8988T (cell line): Measurements from ENCODE around the gene MARCKS.

Experiments used
- DNase-seq: peaks from one replicate; pipeline ENCODE4 v3.0.0; 2011

The MARCKS gene

DNA sequence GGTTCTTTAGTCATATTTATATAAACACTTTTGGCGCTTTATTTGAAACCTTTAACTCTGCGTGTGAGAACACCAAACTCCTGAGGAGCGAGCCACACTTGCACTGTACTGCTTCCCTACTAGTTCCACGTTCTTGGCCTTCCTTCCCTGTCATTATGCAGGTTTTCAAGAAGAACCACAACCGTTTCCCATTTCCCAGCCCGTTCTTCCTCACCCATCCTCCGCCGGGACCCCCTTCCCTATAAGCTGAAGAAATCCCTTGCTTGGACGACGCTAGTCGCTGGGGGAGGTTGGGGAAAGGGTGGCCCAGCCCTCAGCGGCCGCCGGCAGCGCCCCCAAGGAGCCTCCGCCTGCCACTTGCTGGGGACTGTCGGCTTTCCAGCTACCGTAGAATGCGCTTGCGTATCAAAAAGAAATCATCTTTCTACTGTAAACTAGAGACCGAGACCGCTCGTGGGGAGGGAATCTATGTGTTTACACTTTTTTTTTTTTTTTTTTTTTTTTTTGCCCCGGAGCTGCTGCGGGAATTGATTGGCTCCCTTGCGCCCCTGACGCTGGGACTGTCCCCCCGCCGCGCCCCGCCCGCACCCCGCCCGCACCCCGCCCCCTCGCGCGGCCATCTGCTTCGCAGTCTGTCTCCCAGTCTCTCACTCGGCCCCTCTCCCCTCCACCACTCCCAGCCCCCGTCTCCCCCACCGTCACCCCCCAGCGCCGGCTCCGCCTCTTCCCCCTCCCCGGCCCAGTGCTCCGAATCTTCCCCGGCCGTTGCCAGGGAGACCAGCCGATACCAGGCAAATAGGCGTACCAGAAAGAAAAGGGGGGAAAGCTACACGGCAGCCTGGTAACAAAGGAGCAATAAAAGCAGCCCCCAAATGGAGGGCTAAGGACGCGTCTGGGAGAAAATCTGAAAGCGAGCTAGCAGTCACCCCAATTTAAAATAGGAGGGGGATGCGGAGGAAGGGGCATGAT, 2.3 kb upstream of the MARCKS start:
- DNase-seq = peak; percentile 62

DNA sequence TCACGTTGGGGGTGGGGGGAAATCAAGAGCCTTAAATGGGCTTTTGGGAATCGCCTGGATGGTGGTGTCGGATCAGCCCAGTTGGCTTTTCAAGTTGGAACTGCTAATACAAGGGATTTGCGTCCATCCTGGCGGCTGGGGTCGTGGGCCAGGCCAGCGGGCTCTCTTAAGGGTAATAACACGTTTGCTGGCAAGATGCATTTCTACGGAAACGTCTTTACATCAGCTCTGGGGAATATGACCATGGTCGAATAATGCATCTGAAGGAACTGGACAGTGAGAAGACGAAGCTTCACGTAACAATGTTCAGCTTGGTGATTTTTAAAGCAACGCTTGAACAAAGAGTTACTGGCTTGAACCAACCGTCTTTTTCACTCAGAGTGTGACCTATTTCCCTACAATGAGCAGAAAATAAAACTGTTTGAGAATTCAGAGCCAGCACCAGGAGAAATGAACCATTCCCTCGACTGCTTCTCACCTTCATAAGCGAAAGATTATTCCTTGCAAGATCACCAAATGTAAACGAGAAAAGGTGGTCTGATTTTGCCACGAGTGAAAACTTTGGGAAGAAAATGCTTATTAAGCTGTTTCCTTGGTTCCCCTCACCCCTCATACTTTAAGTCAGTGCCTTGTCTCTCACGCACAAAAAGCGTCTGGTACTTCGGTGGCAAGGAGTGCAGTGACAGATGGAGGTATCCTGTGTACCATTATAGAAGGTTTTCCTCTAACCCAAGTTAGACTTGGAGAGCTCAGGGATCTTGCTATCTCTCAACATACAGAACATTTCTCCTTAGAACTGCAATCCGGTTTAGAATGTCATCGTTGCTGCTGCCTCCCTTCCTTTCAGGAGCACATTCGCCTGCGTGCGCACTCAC, 1.4 kb upstream of the MARCKS start:
- DNase-seq = no peak

DNA sequence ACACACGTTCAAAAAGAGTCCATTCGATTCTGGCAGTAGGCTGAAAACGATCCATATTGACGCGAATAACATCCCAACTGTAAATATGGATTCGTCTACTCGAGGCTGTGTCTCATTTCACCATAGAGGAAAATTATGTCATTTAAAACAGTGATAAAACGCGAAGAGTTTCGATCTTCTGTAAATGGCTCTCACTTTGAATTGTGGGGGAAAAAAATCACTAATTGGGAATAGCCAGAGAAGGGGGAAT, 845 bp upstream of the MARCKS start:
- no peak for DNase-seq

DNA sequence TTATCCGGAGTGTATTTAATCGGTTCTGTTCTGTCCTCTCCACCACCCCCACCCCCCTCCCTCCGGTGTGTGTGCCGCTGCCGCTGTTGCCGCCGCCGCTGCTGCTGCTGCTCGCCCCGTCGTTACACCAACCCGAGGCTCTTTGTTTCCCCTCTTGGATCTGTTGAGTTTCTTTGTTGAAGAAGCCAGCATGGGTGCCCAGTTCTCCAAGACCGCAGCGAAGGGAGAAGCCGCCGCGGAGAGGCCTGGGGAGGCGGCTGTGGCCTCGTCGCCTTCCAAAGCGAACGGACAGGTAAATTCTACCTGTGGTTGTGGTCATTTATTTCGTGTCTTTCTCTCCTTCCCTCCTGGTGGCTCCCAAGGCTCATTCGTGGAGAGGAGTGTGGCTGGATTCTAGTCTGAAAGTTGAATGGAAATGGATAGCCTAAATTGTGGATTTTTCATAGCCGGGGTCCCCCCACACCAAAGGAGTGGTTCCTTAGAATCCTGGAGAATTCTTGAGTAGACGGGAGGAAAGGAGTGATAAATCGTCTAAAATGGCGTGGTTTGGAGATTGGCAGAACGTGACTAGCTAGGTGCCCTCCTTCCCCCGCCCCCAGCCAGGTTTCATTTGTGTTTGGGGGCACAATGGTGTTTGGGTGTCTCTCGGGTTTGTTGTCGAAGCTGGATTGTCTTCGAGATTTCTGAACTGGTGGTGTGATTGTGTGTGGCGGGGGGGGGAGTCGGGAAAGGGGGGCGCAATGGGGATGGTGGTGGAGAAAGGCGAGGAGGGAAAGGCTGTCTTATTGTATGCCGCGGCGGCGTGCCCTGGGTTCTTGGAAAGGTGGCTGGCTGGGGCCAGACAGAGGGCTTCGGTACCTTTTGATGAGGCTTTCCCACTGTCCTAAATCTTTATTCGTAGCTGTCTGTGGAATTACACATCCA, 673 bp downstream of the MARCKS start:
- peak; percentile 49 for DNase-seq

DNA sequence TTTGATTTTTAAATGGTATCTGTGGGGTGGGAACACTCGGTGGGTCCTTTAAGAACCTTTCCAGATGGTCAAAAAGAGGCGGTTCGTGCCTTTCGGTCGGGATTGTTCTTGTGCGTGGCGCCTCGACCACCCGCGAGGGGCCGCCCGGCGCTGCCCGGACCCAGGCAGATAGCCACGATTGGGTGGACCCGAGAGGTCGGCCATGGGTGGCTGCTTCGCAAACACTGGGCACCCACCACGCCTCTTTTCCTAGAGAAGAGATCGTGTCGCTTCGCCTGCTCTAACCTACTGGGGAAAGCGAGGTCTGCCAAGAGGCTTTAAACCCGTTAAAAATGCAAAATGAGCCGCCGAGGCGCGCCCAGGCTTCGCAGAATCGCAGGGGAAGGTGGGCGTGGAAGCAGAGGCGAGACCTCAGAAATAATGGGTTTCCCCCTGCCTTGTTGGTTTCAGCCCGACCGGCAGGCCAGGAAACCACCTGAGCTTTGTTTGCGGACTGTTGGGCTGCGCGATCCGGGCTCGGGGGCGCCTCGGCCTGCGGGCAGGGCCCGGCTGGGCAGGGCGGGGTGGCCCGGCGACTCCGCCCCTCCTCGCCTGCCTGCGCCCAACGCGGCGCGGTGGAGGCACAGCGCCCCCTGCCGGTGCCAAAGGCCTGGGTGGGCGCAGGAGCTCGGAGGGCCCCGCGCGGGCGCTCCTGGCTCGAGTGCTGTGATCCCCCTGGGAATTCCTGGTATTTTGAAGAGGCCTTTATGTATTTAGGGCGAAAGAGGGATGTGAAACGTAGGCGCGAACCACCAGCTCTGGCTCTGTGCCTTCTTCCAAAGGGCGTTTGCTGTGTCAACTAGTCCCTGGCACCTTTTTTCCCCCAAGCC, 1.6 kb downstream of the MARCKS start:
- peak; percentile 99 for DNase-seq

DNA sequence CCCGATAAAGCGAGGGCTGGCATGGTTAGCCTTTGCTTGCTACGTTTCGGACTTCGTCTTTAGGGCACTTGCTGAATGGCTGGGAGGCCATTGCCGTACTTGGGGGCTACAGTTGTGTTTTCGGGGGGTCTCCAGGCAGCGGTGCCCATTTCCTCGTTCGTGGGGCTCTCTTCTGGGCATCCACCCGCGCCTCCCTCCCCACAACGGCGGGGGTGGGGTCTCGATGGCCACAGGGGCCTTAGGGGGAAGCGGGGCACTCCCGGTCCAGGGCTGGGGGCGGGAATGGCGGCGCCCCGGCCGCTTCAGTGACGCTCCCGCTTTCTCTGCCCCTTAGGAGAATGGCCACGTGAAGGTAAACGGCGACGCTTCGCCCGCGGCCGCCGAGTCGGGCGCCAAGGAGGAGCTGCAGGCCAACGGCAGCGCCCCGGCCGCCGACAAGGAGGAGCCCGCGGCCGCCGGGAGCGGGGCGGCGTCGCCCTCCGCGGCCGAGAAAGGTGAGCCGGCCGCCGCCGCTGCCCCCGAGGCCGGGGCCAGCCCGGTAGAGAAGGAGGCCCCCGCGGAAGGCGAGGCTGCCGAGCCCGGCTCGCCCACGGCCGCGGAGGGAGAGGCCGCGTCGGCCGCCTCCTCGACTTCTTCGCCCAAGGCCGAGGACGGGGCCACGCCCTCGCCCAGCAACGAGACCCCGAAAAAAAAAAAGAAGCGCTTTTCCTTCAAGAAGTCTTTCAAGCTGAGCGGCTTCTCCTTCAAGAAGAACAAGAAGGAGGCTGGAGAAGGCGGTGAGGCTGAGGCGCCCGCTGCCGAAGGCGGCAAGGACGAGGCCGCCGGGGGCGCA, 2.4 kb downstream of the MARCKS start:
- no peak for DNase-seq

DNA sequence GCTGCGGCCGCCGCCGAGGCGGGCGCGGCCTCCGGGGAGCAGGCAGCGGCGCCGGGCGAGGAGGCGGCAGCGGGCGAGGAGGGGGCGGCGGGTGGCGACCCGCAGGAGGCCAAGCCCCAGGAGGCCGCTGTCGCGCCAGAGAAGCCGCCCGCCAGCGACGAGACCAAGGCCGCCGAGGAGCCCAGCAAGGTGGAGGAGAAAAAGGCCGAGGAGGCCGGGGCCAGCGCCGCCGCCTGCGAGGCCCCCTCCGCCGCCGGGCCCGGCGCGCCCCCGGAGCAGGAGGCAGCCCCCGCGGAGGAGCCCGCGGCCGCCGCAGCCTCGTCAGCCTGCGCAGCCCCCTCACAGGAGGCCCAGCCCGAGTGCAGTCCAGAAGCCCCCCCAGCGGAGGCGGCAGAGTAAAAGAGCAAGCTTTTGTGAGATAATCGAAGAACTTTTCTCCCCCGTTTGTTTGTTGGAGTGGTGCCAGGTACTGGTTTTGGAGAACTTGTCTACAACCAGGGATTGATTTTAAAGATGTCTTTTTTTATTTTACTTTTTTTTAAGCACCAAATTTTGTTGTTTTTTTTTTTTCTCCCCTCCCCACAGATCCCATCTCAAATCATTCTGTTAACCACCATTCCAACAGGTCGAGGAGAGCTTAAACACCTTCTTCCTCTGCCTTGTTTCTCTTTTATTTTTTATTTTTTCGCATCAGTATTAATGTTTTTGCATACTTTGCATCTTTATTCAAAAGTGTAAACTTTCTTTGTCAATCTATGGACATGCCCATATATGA, 3.2 kb downstream of the MARCKS start:
- DNase-seq = no peak

DNA sequence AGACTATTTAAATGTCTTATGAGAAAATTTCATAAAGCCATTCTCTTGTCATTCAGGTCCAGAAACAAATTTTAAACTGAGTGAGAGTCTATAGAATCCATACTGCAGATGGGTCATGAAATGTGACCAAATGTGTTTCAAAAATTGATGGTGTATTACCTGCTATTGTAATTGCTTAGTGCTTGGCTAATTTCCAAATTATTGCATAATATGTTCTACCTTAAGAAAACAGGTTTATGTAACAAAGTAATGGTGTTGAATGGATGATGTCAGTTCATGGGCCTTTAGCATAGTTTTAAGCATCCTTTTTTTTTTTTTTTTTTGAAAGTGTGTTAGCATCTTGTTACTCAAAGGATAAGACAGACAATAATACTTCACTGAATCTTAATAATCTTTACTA, 5.0 kb downstream of the MARCKS start:
- no peak for DNase-seq

DNA sequence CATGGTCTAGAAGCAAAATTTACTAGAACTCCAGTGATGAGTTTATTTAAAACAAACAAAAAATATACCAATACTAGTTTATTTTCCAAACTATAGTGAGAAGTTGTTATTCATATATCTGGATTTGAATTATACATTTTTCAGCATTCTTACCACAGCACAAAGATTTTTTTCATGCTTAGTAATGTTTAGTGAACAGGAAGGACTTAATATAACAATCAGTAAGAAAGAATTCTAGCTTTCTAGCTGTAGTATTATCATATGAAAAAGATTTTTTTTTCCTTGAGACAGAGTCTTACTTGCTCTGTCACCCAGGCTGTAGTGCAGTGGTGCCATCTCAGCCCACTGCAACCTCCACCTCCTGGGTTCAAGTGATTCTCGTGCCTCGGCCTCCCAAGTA, 13.8 kb downstream of the MARCKS start:
- no peak for DNase-seq

DNA sequence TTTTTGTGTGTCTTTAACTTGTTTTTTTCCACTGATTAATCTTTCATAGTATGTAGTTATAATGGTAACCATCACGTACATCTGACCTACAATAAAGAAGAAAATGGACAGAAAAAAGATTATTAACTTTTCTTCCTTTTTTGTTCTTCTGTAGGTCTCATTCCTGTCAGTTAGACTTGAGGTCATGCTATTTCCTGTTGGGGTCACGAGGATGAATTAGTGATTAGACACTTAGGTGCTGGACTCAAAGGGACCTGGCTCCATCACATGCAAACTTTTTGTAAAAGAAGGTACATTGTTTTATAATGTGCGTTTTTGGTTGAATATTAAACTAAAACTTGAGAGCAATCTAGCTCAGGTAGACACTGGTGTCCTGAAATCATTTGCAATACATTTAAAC, 14.8 kb downstream of the MARCKS start:
- no peak for DNase-seq

DNA sequence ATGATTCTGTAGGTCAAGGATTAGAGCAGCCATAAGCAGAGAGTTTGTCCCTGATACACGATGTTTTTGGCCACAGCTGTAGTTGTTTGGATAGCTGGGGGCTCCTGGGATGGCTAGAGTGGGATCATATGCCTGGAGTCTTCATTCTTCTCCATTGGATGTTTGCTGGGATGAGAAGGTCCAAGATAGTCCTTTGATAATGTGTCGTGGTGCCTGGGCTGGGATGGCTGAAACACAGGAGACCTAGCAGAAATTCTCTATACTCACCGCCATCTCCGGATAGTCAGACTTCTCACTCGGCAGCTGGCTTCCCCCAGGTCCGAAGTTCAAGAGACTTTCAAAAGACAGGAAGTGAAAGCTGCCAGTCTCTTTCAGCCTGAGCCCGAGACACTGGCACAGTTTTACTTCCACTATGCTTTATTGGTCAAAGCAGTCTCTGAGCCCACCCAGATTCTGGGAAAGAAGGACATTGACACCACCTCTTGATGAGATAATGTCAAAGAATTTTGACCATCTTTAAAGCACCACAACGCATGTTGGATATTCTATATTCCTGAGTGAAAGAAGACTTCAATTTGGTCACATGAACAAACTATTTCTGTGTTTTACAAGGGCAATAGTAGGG, 16.0 kb downstream of the MARCKS start:
- DNase-seq = no peak

DNA sequence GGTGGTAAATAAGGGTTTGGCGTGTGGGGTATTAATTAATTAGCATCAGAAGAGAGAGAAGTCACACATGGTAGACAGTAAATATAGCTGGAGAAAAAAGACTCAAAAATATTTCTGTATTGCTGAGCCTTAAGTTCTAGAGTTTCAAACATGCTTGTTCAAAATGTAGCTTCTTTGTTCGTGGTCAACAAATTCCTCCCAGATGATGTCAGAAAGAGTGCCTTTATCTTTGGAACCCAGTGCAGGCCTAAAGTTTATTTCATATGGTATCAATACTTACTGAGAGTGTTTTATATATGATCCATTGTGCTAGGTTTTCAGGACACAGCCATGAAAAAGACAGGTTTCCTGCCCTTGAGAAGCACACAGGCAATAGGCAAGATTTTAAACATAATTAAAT, 18.3 kb downstream of the MARCKS start:
- no peak for DNase-seq

DNA sequence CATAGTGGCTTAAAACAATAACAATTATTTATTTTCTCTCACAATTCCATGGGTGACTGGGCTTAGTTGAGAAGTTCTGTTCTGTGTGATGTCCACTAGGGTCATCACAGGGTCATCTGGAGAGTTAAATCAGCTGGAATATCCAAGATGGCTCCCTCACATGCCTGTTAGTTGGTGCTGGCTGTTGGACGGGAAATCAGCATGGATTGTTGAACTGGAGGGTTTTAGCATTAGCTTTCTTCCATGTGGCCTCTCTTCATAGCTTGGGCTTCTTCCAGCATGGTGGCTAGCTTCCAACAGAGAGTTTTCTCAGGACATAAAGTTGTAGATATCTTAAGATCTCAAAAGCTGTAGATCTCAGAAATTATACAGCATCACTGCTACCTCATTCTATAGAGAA, 19.6 kb downstream of the MARCKS start:
- DNase-seq = no peak

DNA sequence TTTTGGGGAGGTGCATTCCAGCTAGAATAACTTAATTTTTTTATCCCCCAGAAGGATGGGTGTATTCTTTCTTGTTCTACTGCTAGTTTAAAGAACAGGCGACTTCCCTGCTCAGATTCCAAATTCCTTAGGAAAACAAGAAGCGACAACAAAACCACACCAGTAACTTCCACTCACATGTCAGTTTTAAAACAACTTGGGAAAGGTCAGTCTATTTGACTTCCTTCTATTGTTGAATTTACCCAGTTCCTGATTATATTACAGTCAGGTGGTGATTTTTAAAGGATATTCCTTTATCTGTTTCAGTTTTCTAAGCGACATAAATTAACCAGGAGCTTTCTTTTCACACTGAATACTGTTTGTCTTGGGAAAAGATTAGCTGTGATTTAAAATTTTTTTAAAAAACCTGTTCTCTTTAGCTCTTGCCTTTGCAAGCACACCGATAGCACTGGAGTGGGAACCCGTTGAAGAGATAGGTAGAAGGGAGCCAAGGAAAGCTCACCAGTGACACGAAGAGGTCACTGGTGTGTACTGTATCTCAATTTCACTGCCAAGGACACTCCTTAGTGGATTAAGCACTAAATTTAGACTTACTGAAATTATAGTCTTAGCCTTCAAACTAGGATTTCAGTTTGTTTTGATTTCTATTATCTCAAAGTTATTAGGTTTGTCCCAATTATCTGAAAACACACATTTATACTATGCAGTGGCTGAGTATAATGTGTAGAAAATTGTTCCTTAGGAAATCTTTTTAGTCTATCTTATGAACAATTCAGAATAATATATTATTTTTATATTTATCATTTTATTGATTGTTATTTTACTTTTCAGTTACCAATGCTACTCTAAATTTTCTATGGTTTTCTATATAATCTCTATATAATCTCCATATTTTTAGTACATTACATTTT, 22.3 kb downstream of the MARCKS start:
- no peak for DNase-seq

DNA sequence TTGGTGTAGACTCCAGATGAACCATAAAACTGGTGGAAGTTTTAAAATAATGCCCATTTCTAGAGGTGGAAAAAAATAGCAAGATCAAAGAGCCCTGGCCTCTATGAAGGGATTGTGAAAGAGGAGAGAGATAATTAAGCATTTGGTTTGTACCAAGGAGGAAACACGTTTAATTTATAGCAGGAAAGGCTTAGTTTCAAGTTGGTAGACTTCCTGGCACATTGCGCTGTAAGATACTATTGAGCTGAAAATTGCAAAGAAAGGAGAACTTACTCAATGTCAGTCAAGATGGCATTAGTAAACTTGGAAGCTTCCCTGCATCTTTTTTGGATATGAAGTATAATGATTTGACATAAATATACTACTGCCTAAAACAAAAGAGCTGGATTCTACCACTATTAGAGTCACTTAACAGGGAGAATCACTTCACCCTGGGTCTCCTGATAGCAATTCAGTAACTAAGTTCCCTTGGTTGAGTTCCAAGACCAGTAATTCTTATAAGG, 24.4 kb downstream of the MARCKS start:
- no peak for DNase-seq

DNA sequence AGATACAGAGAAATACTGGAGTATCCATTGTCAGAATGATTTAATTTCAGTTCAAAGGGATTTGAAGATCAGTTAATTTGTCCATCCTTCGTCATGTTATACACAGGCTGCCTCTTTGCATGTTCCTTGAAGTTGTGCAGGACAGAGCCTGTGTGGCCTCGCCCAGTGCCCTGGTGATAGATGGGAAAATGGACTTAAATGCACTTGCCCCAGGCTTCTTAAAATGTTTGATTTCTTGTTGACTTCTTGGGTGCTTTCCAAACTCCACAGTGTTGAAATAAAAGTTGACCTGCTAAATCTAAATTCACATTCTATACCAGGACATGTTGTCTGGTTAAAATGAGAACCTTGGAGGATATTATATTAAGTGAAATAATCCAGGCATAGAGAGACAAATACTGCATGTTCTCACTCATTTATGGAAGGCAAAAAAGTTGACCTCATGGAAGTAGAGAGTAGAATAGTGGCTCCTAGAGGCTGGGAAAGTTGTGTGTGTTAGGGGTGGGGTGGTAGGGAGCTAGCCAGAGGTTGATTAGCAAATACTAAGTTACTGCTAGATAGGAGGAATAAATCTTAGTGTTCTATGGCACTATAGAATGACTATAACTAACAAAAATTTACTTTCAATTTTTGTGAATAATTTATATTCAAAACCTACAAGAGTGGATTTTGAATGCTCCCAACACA, 25.3 kb downstream of the MARCKS start:
- no peak for DNase-seq

DNA sequence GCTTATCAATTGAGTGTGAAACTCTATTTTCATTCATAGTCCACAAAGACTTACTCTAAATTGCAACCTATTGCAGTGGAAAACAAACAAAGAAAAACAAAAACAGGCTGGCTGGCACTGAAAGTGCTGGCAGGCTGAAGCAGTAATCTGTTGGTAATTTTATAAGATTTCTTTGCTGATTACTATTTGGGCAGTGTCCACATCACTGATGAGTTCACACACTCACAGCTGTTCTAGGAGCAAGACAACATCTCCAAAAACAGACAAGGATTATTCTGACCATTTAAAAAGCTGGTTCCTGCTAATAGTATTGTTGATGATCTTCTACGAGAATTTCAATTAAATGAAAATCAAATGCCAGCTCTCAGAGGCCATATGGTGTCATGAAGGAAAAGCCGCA, 26.9 kb downstream of the MARCKS start:
- DNase-seq = no peak

DNA sequence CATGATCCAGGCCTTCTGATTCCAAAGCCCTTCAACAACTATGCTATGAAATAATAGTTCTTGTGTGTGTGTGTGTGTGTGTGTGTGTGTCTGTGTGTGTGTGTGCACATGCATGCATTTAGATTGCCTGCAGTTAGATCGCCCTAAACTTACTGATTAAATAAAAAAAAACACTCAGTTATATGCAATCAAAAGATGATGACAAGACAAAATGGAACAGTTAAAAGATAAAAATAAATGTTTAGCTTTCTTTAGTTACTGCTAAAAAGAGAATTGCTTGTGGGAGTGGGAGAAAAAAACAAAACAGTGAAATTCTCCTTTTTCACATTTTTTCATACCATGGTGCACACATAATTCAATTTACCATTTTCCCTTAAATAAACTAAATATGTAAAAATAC, 29.4 kb downstream of the MARCKS start:
- DNase-seq = no peak
